HCT116 (cell line): ENCODE data around the gene IMMP2L. TPM values are rescaled to one million over a fixed set of nuclear protein-coding genes. Genes with fewer than 3 reads are reported as not detected.

Experiments used
- ATAC-seq: fragments of 200-7000 bp; cut with Tn5 transposase; 2 replicates; pipeline ENCODE4 v1.9.1; 2020; ENCODE audit warnings: mild to moderate bottlenecking, moderate library complexity
- BruUV-seq: library from RNA; stranded (reverse); fragments of 400-500 nt; replicated peaks from 2 replicates; lab custom pipeline; 2021; lab: Mats Ljungman, UMichigan
- CTCF ChIA-PET: fragments of 300-600 bp; sonication (Branson Sonifier 250); formaldehyde crosslinking; loops from one replicate; lab custom pipeline; 2021; ENCODE audit warnings: antibody characterized with exemption; lab: Charles Lee
- POLR2A ChIA-PET: fragments of 300-600, 350-600 bp; sonication (Branson Sonifier 250); formaldehyde crosslinking; loops from one replicate; lab custom pipeline; 2021; ENCODE audit warnings: antibody characterized with exemption; lab: Charles Lee
- RAD21 ChIA-PET, 2 experiments: fragments of 300-600 bp; sonication (Branson Sonifier 250); formaldehyde crosslinking; loops; one replicate each; lab custom pipeline; 2023; ENCODE audit warnings: low total read pairs in 2 of 2; ENCODE audit not compliant: uncharacterized antibody in 2 of 2, unreplicated experiment in 2 of 2, low non-redundant PET in 1 of 2; lab: Charles Lee
- DNase-seq: peaks from one replicate; pipeline ENCODE4 v3.0.0-alpha.2; 2010; ENCODE audit warnings: low read depth, low spot score
- H2AFZ ChIP-seq: fragments of 200-600 bp; shearing (Covaris generic), sonication (generic); 2 replicates; pipeline ENCODE4 v1.6.1; 2017; ENCODE audit warnings: low read depth, mixed run types, mixed read lengths, antibody characterized with exemption, low read length; ENCODE audit not compliant: poor library complexity, severe bottlenecking
- H3K27ac ChIP-seq: 2 replicates; pipeline ENCODE4 v1.5.1; 2012; ENCODE audit warnings: low read depth, low read length
- H3K27me3 ChIP-seq: fragments of 200-600 bp; sonication (generic); 2 replicates; pipeline ENCODE4 v1.6.1; 2016; ENCODE audit warnings: mixed run types, low read length, mixed read lengths; ENCODE audit not compliant: insufficient read depth
- H3K36me3 ChIP-seq, 2 experiments: fragments of 200-500 bp in 1 of 2; fragments of 200-600 bp in 1 of 2; sonication (Bioruptor generic) in 1 of 2; sonication (generic) in 1 of 2; 2 replicates each; pipeline versions ENCODE4 v1.5.1 to v1.6.1; 2014 to 2016; ENCODE audit warnings: low read length in 2 of 2, inconsistent platforms in 1 of 2, mixed read lengths in 1 of 2, mixed run types in 1 of 2; ENCODE audit not compliant: insufficient read depth in 2 of 2, control insufficient read depth in 1 of 2
- H3K4me1 ChIP-seq, 2 experiments: fragments of 200-600 bp in 1 of 2; sonication (generic) in 1 of 2; 2 replicates each; pipeline versions ENCODE4 v1.5.1 to v1.6.1; 2012 to 2017; ENCODE audit warnings: low read length in 2 of 2, inconsistent platforms in 1 of 2, mild to moderate bottlenecking in 1 of 2, mixed read lengths in 1 of 2, mixed run types in 1 of 2, moderate library complexity in 1 of 2; ENCODE audit not compliant: insufficient read depth in 2 of 2, control insufficient read depth in 1 of 2
- H3K4me2 ChIP-seq: fragments of 200-600 bp; sonication (generic); 2 replicates; pipeline ENCODE4 v1.6.1; 2017; ENCODE audit warnings: mixed run types, low read length, mixed read lengths
- H3K4me3 ChIP-seq, 2 experiments: fragments of 200-600 bp in 1 of 2; sonication (generic) in 1 of 2; replicated peaks in 1 of 2; 2 replicates each; pipeline ENCODE4 v1.5.1; 2011 to 2016; ENCODE audit warnings: low read length in 2 of 2, control low read depth in 1 of 2, low read depth in 1 of 2, mild to moderate bottlenecking in 1 of 2, mixed read lengths in 1 of 2, mixed run types in 1 of 2
- H3K79me2 ChIP-seq: fragments of 200-600 bp; sonication (generic); 2 replicates; pipeline ENCODE4 v1.6.1; 2017; ENCODE audit warnings: mild to moderate bottlenecking, mixed run types, low read length, moderate library complexity, mixed read lengths; ENCODE audit not compliant: insufficient read depth
- H3K9ac ChIP-seq: fragments of 200-600 bp; sonication (generic); 2 replicates; pipeline ENCODE4 v1.6.1; 2016; ENCODE audit warnings: low read length, mixed read lengths
- H3K9me2 ChIP-seq: fragments of 200-600 bp; sonication (generic), shearing (Covaris generic); 2 replicates; pipeline ENCODE4 v1.6.1; 2017; ENCODE audit warnings: mixed run types, mild to moderate bottlenecking, moderate library complexity; ENCODE audit not compliant: insufficient read depth
- H3K9me3 ChIP-seq, 2 experiments: fragments of 200-500 bp in 1 of 2; fragments of 200-600 bp in 1 of 2; sonication (Bioruptor generic) in 1 of 2; sonication (generic) in 1 of 2; 2 replicates each; pipeline ENCODE4 v1.6.1; 2014 to 2017; ENCODE audit warnings: low read length in 2 of 2, mixed read lengths in 2 of 2, inconsistent platforms in 1 of 2, low read depth in 1 of 2, mild to moderate bottlenecking in 1 of 2, mixed run types in 1 of 2, moderate library complexity in 1 of 2; ENCODE audit not compliant: control insufficient read depth in 1 of 2, insufficient read depth in 1 of 2
- H4K20me1 ChIP-seq: fragments of 200-600 bp; sonication (generic), shearing (Covaris generic); 2 replicates; pipeline ENCODE4 v1.6.1; 2017; ENCODE audit warnings: mixed run types, mild to moderate bottlenecking, moderate library complexity; ENCODE audit not compliant: insufficient read depth
- CBX3 ChIP-seq: IDR thresholded peaks from 2 replicates; pipeline ENCODE4 v1.6.1; 2012; ENCODE audit warnings: low read depth
- CEBPB ChIP-seq: IDR thresholded peaks from 2 replicates; pipeline ENCODE4 v1.6.1; 2012; ENCODE audit warnings: low read depth
- EGR1 ChIP-seq: IDR thresholded peaks from 2 replicates; pipeline ENCODE4 v1.6.1; 2012; ENCODE audit warnings: low read depth
- ELF1 ChIP-seq: IDR thresholded peaks from 2 replicates; pipeline ENCODE4 v1.6.1; 2012; ENCODE audit warnings: low read depth, borderline replicate concordance
- EZH2 ChIP-seq: fragments of 200-600 bp; sonication (generic); IDR thresholded peaks from 2 replicates; pipeline ENCODE4 v1.6.1; 2017; ENCODE audit warnings: antibody characterized with exemption, mixed run types
- JUND ChIP-seq: IDR thresholded peaks from 2 replicates; pipeline ENCODE4 v1.6.1; 2012
- POLR2A ChIP-seq: IDR thresholded peaks from 2 replicates; pipeline ENCODE4 v1.7.0; 2011; ENCODE audit warnings: borderline replicate concordance; ENCODE audit not compliant: insufficient read depth, insufficient read length; ENCODE audit errors: extremely low read depth
- POLR2AphosphoS5 ChIP-seq: IDR thresholded peaks from 2 replicates; pipeline ENCODE4 v1.6.1; 2011; ENCODE audit warnings: mild to moderate bottlenecking, low read depth, low read length, moderate library complexity
- RAD21 ChIP-seq: IDR thresholded peaks from 2 replicates; pipeline ENCODE4 v1.6.1; 2012; ENCODE audit warnings: low read depth, mild to moderate bottlenecking
- SP1 ChIP-seq: IDR thresholded peaks from 2 replicates; pipeline ENCODE4 v1.6.1; 2012; ENCODE audit warnings: low read depth
- SRF ChIP-seq: IDR thresholded peaks from 2 replicates; pipeline ENCODE4 v1.6.1; 2012; ENCODE audit warnings: low read depth
- TCF7L2 ChIP-seq: IDR thresholded peaks from 2 replicates; pipeline ENCODE4 v1.7.0; 2011; ENCODE audit warnings: borderline replicate concordance, inconsistent platforms; ENCODE audit not compliant: insufficient read depth, insufficient read length; ENCODE audit errors: extremely low read depth
- ZFX ChIP-seq: fragments of 450-650 bp; IDR thresholded peaks from 2 replicates; pipeline ENCODE4 v1.6.1; 2017
- ZNF274 ChIP-seq: fragments of 200-500 bp; sonication (Bioruptor generic); IDR thresholded peaks from 2 replicates; pipeline ENCODE4 v1.6.1; 2014; ENCODE audit warnings: mild to moderate bottlenecking, low read depth, low read length, inconsistent platforms
- intact Hi-C: fragments of 100-400 bp; cut with micrococcal nuclease; formaldehyde crosslinking; loops from 2 replicates; pipeline ENCODE4 v1.10.0; 2022
- total RNA-seq: library from RNA; stranded (reverse); gene quantifications from one replicate; pipeline ENCODE4 v1.2.1, GENCODE V29; 2021; ENCODE audit not compliant: unreplicated experiment
- TF ChIP-seq, protein P1 (sequence below): IDR thresholded peaks from 2 replicates; pipeline ENCODE4 v1.6.1; 2012; ENCODE audit warnings: low read depth
- TF ChIP-seq, protein P2 (sequence below): IDR thresholded peaks from 2 replicates; pipeline ENCODE4 v1.6.1; 2011; ENCODE audit warnings: mild to moderate bottlenecking, low read length, moderate library complexity; ENCODE audit not compliant: insufficient replicate concordance; ENCODE audit errors: extremely low read depth
- TF ChIP-seq, protein P3 (sequence below): IDR thresholded peaks from 2 replicates; pipeline ENCODE4 v1.6.1; 2012
- TF ChIP-seq, protein P4 (sequence below), 3 experiments: fragments of 200-600 bp in 1 of 3; sonication (generic) in 1 of 3; IDR thresholded peaks in 2 of 3; conservative IDR thresholded peaks in 1 of 3; 2 replicates each; pipeline ENCODE4 v1.5.1; 2012 to 2017; ENCODE audit warnings: low read depth in 2 of 3, low read length in 2 of 3, antibody characterized with exemption in 1 of 3, borderline replicate concordance in 1 of 3, control low read depth in 1 of 3, mild to moderate bottlenecking in 1 of 3, mixed read lengths in 1 of 3, mixed run types in 1 of 3, moderate library complexity in 1 of 3; ENCODE audit not compliant: insufficient read depth in 1 of 3

IMMP2L gene
- total RNA-seq, 1 experiment from 2014 or later, result 21.1 TPM

DNA sequence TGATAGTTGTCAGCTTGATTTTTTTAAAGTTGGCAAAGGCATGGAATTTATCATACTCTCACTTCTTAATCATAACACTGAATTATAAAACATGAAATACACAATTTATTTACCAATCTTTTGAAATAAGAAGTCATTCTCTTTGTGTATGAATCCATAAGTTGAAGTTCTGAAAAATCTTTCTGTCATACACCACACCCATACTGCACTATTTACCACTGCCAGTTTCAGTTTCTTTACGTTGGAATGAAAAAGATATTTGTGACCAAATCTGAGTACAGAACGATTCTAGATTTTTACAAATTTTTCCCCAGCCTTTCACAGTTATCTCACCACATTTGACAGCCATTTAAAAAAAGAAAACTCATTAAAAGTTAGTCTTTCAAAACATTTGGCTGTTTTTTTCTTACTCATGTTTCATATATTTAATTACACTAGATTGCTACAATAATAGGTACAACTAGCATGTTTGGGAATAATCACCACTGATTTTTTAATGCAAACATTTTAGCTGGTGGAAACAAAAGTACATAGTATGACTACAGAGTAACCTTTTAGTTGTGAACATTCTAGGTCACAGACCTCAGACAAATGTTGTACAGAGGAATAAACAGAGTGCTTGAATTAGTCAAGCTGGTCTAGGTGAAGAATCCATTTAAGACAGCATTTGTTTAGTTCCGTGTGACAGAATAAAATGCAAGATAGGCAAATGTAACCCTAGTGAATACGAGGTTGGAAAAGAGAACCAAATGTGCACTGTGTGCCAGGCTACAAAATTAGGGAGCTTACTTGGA lies 656.3 kb downstream of the IMMP2L start:
- Histone ChIP-seq H3K27me3 (no peaks in the 10 kb centered on the region), H3K79me2 (no peaks in the 10 kb centered on the region), H3K4me1 (no peaks in the 10 kb centered on the region), H3K9me3 (no peaks in the 10 kb centered on the region), H3K27ac (no peak overlapping the region), H3K4me2 (no peak overlapping the region), H3K36me3 (no peaks in the 10 kb centered on the region), H3K9me2 (no peaks in the 10 kb centered on the region), H3K4me3 (no peak overlapping the region), H4K20me1 (no peaks in the 10 kb centered on the region), H2AFZ (no peak overlapping the region), H3K9ac (no peak overlapping the region)
- CTCF ChIA-PET, result no interaction called here
- POLR2A ChIA-PET, result no interaction called here
- no peak for ATAC-seq
- DNase-seq, result no peak
- TF ChIP-seq CEBPB, result no peak
- no peak for TF ChIP-seq EZH2
- TF ChIP-seq SP1, result no peak
- no peak for TF ChIP-seq ZFX
- no peak for TF ChIP-seq POLR2AphosphoS5
- TF ChIP-seq TCF7L2, result no peak
- no peak for TF ChIP-seq ELF1
- no peak for TF ChIP-seq POLR2A
- no peak for TF ChIP-seq CBX3
- no peak for TF ChIP-seq JUND
- no peak for TF ChIP-seq ZNF274
- TF ChIP-seq, protein P1, sequence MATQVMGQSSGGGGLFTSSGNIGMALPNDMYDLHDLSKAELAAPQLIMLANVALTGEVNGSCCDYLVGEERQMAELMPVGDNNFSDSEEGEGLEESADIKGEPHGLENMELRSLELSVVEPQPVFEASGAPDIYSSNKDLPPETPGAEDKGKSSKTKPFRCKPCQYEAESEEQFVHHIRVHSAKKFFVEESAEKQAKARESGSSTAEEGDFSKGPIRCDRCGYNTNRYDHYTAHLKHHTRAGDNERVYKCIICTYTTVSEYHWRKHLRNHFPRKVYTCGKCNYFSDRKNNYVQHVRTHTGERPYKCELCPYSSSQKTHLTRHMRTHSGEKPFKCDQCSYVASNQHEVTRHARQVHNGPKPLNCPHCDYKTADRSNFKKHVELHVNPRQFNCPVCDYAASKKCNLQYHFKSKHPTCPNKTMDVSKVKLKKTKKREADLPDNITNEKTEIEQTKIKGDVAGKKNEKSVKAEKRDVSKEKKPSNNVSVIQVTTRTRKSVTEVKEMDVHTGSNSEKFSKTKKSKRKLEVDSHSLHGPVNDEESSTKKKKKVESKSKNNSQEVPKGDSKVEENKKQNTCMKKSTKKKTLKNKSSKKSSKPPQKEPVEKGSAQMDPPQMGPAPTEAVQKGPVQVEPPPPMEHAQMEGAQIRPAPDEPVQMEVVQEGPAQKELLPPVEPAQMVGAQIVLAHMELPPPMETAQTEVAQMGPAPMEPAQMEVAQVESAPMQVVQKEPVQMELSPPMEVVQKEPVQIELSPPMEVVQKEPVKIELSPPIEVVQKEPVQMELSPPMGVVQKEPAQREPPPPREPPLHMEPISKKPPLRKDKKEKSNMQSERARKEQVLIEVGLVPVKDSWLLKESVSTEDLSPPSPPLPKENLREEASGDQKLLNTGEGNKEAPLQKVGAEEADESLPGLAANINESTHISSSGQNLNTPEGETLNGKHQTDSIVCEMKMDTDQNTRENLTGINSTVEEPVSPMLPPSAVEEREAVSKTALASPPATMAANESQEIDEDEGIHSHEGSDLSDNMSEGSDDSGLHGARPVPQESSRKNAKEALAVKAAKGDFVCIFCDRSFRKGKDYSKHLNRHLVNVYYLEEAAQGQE, result no peak
- no peak for TF ChIP-seq RAD21
- TF ChIP-seq EGR1, result no peak
- TF ChIP-seq, protein P2, sequence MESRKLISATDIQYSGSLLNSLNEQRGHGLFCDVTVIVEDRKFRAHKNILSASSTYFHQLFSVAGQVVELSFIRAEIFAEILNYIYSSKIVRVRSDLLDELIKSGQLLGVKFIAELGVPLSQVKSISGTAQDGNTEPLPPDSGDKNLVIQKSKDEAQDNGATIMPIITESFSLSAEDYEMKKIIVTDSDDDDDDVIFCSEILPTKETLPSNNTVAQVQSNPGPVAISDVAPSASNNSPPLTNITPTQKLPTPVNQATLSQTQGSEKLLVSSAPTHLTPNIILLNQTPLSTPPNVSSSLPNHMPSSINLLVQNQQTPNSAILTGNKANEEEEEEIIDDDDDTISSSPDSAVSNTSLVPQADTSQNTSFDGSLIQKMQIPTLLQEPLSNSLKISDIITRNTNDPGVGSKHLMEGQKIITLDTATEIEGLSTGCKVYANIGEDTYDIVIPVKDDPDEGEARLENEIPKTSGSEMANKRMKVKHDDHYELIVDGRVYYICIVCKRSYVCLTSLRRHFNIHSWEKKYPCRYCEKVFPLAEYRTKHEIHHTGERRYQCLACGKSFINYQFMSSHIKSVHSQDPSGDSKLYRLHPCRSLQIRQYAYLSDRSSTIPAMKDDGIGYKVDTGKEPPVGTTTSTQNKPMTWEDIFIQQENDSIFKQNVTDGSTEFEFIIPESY, result no peak
- TF ChIP-seq, protein P3, sequence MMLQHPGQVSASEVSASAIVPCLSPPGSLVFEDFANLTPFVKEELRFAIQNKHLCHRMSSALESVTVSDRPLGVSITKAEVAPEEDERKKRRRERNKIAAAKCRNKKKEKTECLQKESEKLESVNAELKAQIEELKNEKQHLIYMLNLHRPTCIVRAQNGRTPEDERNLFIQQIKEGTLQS, result no peak
- TF ChIP-seq, protein P4, sequence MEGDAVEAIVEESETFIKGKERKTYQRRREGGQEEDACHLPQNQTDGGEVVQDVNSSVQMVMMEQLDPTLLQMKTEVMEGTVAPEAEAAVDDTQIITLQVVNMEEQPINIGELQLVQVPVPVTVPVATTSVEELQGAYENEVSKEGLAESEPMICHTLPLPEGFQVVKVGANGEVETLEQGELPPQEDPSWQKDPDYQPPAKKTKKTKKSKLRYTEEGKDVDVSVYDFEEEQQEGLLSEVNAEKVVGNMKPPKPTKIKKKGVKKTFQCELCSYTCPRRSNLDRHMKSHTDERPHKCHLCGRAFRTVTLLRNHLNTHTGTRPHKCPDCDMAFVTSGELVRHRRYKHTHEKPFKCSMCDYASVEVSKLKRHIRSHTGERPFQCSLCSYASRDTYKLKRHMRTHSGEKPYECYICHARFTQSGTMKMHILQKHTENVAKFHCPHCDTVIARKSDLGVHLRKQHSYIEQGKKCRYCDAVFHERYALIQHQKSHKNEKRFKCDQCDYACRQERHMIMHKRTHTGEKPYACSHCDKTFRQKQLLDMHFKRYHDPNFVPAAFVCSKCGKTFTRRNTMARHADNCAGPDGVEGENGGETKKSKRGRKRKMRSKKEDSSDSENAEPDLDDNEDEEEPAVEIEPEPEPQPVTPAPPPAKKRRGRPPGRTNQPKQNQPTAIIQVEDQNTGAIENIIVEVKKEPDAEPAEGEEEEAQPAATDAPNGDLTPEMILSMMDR (IDR thresholded peaks at IDR 0.05 in 2 of 3, conservative IDR thresholded peaks at IDR 0.05 in 1 of 3; ENCODE audit: borderline replicate concordance in 1 of 3, insufficient read depth in 1 of 3, low read depth in 2 of 3, low read length in 2 of 3), result no peak
- TF ChIP-seq SRF, result no peak
- BruUV-seq, result no TSS peak
- intact Hi-C loops, result no loop called here
- RAD21 ChIA-PET, result no interaction called here
